K562 (cell line): ENCODE data around the gene ULK1. TPM values are rescaled to one million over a fixed set of nuclear protein-coding genes. Genes with fewer than 3 reads are reported as not detected.

Experiments
- BCOR ChIP-seq: fragments of 450-650 bp; IDR thresholded peaks from 2 replicates; pipeline ENCODE4 v1.6.1; 2016
- E2F6 ChIP-seq, 2 experiments: IDR thresholded peaks; 2 replicates each; pipeline ENCODE4 v1.6.1; 2011; ENCODE audit warnings: borderline replicate concordance in 1 of 2, control low read depth in 1 of 2, low read depth in 1 of 2, low read length in 1 of 2, mild to moderate bottlenecking in 1 of 2, mixed read lengths in 1 of 2, moderate library complexity in 1 of 2; ENCODE audit not compliant: insufficient read depth in 1 of 2, insufficient read length in 1 of 2, poor library complexity in 1 of 2, severe bottlenecking in 1 of 2; ENCODE audit errors: extremely low read depth in 1 of 2
- EZH2 ChIP-seq: IDR thresholded peaks from 2 replicates; pipeline ENCODE4 v1.6.1; 2012; ENCODE audit warnings: low read depth, mild to moderate bottlenecking, inconsistent platforms, low read length, borderline replicate concordance
- HSF4 ChIP-seq: fragments of 250-450 bp; sonication (Bioruptor Pico); IDR thresholded peaks from 2 replicates; pipeline ENCODE4 v2.1.2; 2022; ENCODE audit warnings: mild to moderate bottlenecking, moderate library complexity, borderline replicate concordance
- MCM5 ChIP-seq: fragments of 450-650 bp; IDR thresholded peaks from 2 replicates; pipeline ENCODE4 v1.6.1; 2016; ENCODE audit warnings: low read depth
- NFIX ChIP-seq: fragments of 250-450 bp; sonication (Bioruptor Pico); IDR thresholded peaks from 2 replicates; pipeline ENCODE4 v1.4.0; 2020; ENCODE audit warnings: low read depth, mild to moderate bottlenecking, moderate library complexity
- NKRF ChIP-seq: fragments of 450-650 bp; IDR thresholded peaks from 2 replicates; pipeline ENCODE4 v1.6.1; 2016; ENCODE audit warnings: borderline replicate concordance
- SIN3A ChIP-seq, 2 experiments: fragments of 150-350 bp in 1 of 2; IDR thresholded peaks; 2 replicates each; pipeline ENCODE4 v1.6.1; 2011 to 2016; ENCODE audit warnings: borderline replicate concordance in 2 of 2, low read depth in 2 of 2, low read length in 2 of 2, mild to moderate bottlenecking in 2 of 2, moderate library complexity in 2 of 2; ENCODE audit not compliant: control insufficient read depth in 1 of 2
- SMARCB1 ChIP-seq: IDR thresholded peaks from 2 replicates; pipeline ENCODE4 v1.6.1; 2011; ENCODE audit warnings: improper control_type of control experiment, low read depth; ENCODE audit not compliant: insufficient read length
- TARDBP ChIP-seq: fragments of 450-650 bp; IDR thresholded peaks from 2 replicates; pipeline ENCODE4 v1.6.1; 2016
- TRIM25 ChIP-seq: fragments of 450-650 bp; IDR thresholded peaks from 2 replicates; pipeline ENCODE4 v1.7.0; 2016; ENCODE audit warnings: borderline replicate concordance
- polyA plus RNA-seq, 8 experiments: library from polyadenylated mRNA; depleted of rRNA in 4 of 8; stranded (reverse) in 5 of 8; unstranded in 3 of 8; fragments of >200 nt; fragmentation: Nextera tagmentation in 2 of 8; fragmentation: Illumina TruSeq in 1 of 8; extraction: Ambion mirVana in 2 of 8; extraction: Trizol in 1 of 8; gene quantifications; 2 replicates each; pipeline versions ENCODE4 v1.2.1 to v1.2.3, GENCODE V29; 2011 to 2014; ENCODE audit warnings: inconsistent platforms in 1 of 8, missing spikeins in 1 of 8
- total RNA-seq, 7 experiments: library from RNA; depleted of rRNA in 6 of 7; stranded (reverse); fragments of >200 nt in 6 of 7; fragmentation: Illumina TruSeq in 2 of 7; extraction: Trizol in 2 of 7; gene quantifications; 2 replicates each; pipeline versions ENCODE4 v1.2.1 to v1.2.3, GENCODE V29; 2011 to 2021; ENCODE audit warnings: low replicate concordance in 1 of 7
- TF ChIP-seq, protein P1 (sequence below): sonication (generic); formaldehyde crosslinking; IDR thresholded peaks from 2 replicates; pipeline ENCODE4 v1.8.0; 2022; ENCODE audit warnings: mild to moderate bottlenecking, missing genetic modification reagents
- TF ChIP-seq, protein P2 (sequence below): sonication (generic); IDR thresholded peaks from 2 replicates; pipeline ENCODE4 v1.6.1; 2016

The ULK1 gene
- total and polyA plus RNA-seq, 9 of the 15 experiments (the other 6 are each of a cell fraction or from before 2014, with no cell fraction given): 0.15 to 29.4 (median 2.5) TPM

DNA sequence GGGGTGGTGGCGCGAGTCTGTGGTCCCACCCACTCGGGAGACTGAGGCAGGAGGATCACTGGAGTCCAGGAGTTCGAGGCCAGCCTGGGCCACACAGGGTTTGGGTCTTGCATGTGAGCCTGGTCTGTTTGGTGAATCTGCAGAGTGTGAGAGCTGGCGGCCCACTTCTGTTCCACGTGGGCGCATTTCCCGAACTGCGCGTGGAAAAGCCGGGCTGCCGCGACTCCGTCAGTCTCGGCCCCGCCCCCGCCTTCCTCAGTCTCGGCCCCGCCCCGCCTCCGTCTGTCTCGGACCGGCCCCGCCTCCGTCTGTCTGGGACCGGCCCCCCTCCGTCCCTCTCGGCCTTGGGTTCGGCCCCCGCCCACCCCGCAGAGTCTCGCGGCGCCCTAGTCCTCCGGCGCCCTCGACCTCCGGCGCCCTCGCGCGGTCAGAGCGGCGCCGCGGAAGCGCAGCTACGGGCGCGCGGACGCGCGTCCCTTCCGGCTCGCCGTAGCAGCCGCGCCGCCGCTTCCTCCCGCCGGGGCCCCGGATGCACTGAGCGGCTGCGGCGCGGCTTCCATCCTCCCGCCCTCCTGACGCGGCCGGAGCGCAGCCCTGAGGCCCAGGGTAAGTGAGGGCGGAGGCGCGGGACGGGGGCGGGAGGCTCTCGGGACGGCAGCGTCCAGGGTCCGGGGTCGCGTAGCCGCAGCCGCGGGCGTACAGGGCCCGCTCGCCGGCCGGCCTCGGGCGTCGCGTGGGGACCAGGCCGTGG, 55.2 kb downstream of the ULK1 start, which contains the start of gene EP400 (continued):
- TF ChIP-seq, protein P1, sequence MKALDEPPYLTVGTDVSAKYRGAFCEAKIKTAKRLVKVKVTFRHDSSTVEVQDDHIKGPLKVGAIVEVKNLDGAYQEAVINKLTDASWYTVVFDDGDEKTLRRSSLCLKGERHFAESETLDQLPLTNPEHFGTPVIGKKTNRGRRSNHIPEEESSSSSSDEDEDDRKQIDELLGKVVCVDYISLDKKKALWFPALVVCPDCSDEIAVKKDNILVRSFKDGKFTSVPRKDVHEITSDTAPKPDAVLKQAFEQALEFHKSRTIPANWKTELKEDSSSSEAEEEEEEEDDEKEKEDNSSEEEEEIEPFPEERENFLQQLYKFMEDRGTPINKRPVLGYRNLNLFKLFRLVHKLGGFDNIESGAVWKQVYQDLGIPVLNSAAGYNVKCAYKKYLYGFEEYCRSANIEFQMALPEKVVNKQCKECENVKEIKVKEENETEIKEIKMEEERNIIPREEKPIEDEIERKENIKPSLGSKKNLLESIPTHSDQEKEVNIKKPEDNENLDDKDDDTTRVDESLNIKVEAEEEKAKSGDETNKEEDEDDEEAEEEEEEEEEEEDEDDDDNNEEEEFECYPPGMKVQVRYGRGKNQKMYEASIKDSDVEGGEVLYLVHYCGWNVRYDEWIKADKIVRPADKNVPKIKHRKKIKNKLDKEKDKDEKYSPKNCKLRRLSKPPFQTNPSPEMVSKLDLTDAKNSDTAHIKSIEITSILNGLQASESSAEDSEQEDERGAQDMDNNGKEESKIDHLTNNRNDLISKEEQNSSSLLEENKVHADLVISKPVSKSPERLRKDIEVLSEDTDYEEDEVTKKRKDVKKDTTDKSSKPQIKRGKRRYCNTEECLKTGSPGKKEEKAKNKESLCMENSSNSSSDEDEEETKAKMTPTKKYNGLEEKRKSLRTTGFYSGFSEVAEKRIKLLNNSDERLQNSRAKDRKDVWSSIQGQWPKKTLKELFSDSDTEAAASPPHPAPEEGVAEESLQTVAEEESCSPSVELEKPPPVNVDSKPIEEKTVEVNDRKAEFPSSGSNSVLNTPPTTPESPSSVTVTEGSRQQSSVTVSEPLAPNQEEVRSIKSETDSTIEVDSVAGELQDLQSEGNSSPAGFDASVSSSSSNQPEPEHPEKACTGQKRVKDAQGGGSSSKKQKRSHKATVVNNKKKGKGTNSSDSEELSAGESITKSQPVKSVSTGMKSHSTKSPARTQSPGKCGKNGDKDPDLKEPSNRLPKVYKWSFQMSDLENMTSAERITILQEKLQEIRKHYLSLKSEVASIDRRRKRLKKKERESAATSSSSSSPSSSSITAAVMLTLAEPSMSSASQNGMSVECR (CRISPR knock-in tag): peak; percentile 70; the same call in 1 of the 2 replicates
- peak; percentile 45; the same call in 1 of the 2 replicates for TF ChIP-seq TARDBP
- peak; percentile 83 for TF ChIP-seq BCOR
- TF ChIP-seq, protein P2, sequence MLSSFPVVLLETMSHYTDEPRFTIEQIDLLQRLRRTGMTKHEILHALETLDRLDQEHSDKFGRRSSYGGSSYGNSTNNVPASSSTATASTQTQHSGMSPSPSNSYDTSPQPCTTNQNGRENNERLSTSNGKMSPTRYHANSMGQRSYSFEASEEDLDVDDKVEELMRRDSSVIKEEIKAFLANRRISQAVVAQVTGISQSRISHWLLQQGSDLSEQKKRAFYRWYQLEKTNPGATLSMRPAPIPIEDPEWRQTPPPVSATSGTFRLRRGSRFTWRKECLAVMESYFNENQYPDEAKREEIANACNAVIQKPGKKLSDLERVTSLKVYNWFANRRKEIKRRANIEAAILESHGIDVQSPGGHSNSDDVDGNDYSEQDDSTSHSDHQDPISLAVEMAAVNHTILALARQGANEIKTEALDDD: no peak
- TF ChIP-seq EZH2: no peak
- no peak for TF ChIP-seq TRIM25
- TF ChIP-seq E2F6 (IDR thresholded peaks at IDR 0.05; ENCODE audit: borderline replicate concordance in 1 of 2, extremely low read depth in 1 of 2, insufficient read depth in 1 of 2, insufficient read length in 1 of 2, low read depth in 1 of 2, low read length in 1 of 2, poor library complexity in 1 of 2, severe bottlenecking in 1 of 2): peak in 1 of 2 experiments; percentile 73
- TF ChIP-seq MCM5: no peak
- TF ChIP-seq HSF4 (CRISPR knock-in tag): no peak
- TF ChIP-seq NKRF: peak; percentile 73; the same call in 1 of the 2 replicates
- TF ChIP-seq NFIX (CRISPR knock-in tag): no peak
- no peak for TF ChIP-seq SMARCB1
- peak in 1 of 2 experiments; percentile 43; a peak in 2 of 4 replicates for TF ChIP-seq SIN3A (IDR thresholded peaks at IDR 0.05; ENCODE audit: borderline replicate concordance in 2 of 2, control insufficient read depth in 1 of 2, low read depth in 2 of 2, low read length in 2 of 2)
